ENCODE data around the gene CFAP410. TPM values are rescaled to one million over a fixed set of nuclear protein-coding genes. Genes with fewer than 3 reads are reported as not detected.

Gene CFAP410
- total and polyA plus RNA-seq, 12 donors, result 10.9 to 34.7 (median 13.9) TPM

DNA sequence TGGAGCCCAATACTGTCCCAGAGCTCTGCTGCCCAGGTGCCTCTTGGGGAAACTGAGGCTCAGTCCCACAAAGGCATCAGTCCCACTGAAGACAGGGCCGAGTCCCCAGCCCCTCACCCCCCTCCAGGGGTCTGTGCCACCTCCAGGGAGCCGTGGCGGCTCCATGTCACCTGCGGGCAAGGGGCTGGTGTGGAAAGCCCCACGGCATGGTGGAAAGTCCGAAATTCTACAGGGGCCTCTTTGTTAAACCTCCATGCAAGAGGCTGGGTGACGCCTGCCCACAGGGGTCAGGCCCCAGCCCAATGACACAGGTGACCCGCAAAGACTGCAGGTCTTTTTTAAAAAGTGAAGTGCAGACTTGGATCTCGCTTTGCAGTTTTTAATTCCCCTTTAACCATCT is 56.8 kb downstream of the CFAP410 start:
- DNase-seq (no peak), ATAC-seq (no peak)
- no peaks in the 10 kb centered on the region for H3K36me3 ChIP-seq
- H3K27me3 ChIP-seq, result peaks cover 0 to 29% (median 21%) of the 10 kb centered on the region in 7 donors
- no peak overlapping the region for H3K27ac ChIP-seq
- intact Hi-C loops (cut with DNase I), result no loop called here
- TF ChIP-seq, protein P1, sequence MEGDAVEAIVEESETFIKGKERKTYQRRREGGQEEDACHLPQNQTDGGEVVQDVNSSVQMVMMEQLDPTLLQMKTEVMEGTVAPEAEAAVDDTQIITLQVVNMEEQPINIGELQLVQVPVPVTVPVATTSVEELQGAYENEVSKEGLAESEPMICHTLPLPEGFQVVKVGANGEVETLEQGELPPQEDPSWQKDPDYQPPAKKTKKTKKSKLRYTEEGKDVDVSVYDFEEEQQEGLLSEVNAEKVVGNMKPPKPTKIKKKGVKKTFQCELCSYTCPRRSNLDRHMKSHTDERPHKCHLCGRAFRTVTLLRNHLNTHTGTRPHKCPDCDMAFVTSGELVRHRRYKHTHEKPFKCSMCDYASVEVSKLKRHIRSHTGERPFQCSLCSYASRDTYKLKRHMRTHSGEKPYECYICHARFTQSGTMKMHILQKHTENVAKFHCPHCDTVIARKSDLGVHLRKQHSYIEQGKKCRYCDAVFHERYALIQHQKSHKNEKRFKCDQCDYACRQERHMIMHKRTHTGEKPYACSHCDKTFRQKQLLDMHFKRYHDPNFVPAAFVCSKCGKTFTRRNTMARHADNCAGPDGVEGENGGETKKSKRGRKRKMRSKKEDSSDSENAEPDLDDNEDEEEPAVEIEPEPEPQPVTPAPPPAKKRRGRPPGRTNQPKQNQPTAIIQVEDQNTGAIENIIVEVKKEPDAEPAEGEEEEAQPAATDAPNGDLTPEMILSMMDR (IDR thresholded peaks at IDR 0.05), result no peak
- H3K9me3 ChIP-seq, result no peaks in the 10 kb centered on the region
- WGBS, 2 donors, result 92 to 95% methylated on average over 9 of the region's 9 CpGs
- H3K4me1 ChIP-seq, result peaks cover 0 to 9% (median 0%) of the 10 kb centered on the region in 9 donors
- no peak overlapping the region for H3K4me3 ChIP-seq

- no peak overlapping the region for H3K4me3 ChIP-seq
- intact Hi-C loops (cut with DNase I), result no loop called here
- no peaks in the 10 kb centered on the region for H3K9me3 ChIP-seq
- no peak overlapping the region for H3K27ac ChIP-seq
- no peaks in the 10 kb centered on the region for H3K36me3 ChIP-seq
- 92 to 95% methylated on average over 9 of the region's 9 CpGs for WGBS, 2 donors
- peaks cover 0 to 23% (median 17%) of the 10 kb centered on the region in 7 donors for H3K27me3 ChIP-seq
- DNase-seq (no peak), ATAC-seq (peak in 1 of 8 donors; percentile 7)
- H3K4me1 ChIP-seq, result peaks cover 0 to 9% (median 0%) of the 10 kb centered on the region in 9 donors
- TF ChIP-seq, protein P1 (IDR thresholded peaks at IDR 0.05), result no peak
Measured at GRCh38 chr21:44281801-44282200, 57.4 kb downstream of the CFAP410 start.

DNA sequence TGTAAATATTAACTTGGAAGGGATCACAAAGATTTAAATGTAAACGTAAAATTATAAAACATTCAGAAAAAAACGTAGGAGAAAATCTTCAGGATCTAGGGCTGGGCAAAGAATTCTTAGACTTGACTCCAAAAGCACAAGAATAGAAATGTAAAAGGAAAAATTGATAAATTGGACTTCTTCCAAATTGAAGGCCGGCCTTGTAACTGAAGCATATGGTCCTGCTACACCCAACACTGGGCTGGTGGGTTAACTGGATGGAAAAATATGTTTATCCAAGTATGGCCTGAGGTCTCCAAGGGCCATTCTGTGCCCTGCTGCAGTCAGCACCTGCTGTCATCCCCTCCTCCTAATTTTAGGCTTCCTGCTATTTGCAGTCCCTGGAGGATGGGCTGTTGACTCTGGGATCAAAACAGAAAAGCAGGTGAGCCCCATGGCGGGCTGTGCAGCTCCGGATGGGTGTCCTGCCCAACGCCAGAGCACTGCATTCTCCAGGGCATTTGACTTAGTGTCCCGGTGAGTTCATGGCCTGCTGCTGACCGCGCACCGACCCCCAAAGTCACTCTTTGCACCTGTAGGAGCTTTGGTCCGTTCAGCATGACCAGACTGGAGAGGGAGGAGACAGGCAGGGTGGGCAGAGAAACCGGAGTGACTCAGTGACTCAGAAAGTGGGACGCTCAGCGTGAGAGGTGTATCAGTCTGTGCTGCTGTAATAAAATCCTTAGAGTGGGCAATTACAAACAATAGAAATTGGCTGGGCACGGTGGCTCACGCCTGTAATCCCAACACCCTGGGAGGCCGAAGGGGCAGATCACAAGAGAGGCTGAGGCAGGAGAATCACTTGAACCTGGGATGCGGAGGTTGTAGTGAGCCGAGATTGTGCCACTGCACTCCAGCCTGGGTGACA is 59.6 kb downstream of the CFAP410 start:
- no peaks in the 10 kb centered on the region for H3K4me1 ChIP-seq
- H3K27ac ChIP-seq, result no peak overlapping the region
- H3K4me3 ChIP-seq, result no peak overlapping the region
- DNase-seq, result no peak
- H3K9me3 ChIP-seq, result peaks cover 0 to 10% (median 0%) of the 10 kb centered on the region in 11 donors
- WGBS, 2 donors, result 87 to 93% methylated on average over 19 of the region's 19 CpGs
- TF ChIP-seq, protein P1 (IDR thresholded peaks at IDR 0.05), result no peak
- no peak for ATAC-seq
- H3K36me3 ChIP-seq, result no peaks in the 10 kb centered on the region
- intact Hi-C loops (cut with DNase I), result no loop called here
- H3K27me3 ChIP-seq, result peaks cover 0 to 2% (median 0%) of the 10 kb centered on the region in 7 donors

Other genes starting within 250 kb of the CFAP410 start
- 10 to 100 TPM in 1 of 10 donors, 1 to 10 TPM in 8, not detected in 1; 1.0 to 14.8 (median 6.5) TPM for gene PWP2, start 232.0 kb downstream of the CFAP410 start, total RNA-seq
- gene PWP2, start 232.0 kb downstream of the CFAP410 start, polyA plus RNA-seq, result 1 to 10 TPM; 2.3 to 5.4 TPM
- gene GATD3, start 205.7 kb downstream of the CFAP410 start, total RNA-seq, result 100 to 1,000 TPM in 4 of 10 donors, 10 to 100 TPM in 5, 1 to 10 TPM in 1; 8.2 to 310 (median 20.2) TPM
- gene GATD3, start 205.7 kb downstream of the CFAP410 start, polyA plus RNA-seq, result 100 to 1,000 TPM in 1 of 2 donors, 10 to 100 TPM in 1; 15.9 to 116 TPM
- 1 to 10 TPM in 9 of 10 donors, under 1 TPM in 1; 0.90 to 6.2 (median 1.6) TPM for gene ICOSLG, start 98.4 kb downstream of the CFAP410 start, total RNA-seq
- gene ICOSLG, start 98.4 kb downstream of the CFAP410 start, polyA plus RNA-seq, result 1 to 10 TPM; 1.3 to 2.7 TPM
- gene DNMT3L, start 77.5 kb downstream of the CFAP410 start, total RNA-seq, result not detected
- gene DNMT3L, start 77.5 kb downstream of the CFAP410 start, polyA plus RNA-seq, result not detected
- under 1 TPM in 2 of 10 donors, not detected in 8; 0.05 to 0.10 TPM for gene AIRE, start 53.5 kb downstream of the CFAP410 start, total RNA-seq
- under 1 TPM in 1 of 2 donors, not detected in 1; 0.06 TPM for gene AIRE, start 53.5 kb downstream of the CFAP410 start, polyA plus RNA-seq
- gene PFKL, start 39.3 kb downstream of the CFAP410 start, total RNA-seq, result 10 to 100 TPM; 34.7 to 84.4 (median 43.8) TPM
- 10 to 100 TPM; 42.6 to 56.9 TPM for gene PFKL, start 39.3 kb downstream of the CFAP410 start, polyA plus RNA-seq
- gene TRPM2, start 14.2 kb upstream of the CFAP410 start, total RNA-seq, result 1 to 10 TPM in 5 of 10 donors, under 1 TPM in 5; 0.34 to 8.5 (median 0.89) TPM
- 1 to 10 TPM; 1.2 to 2.4 TPM for gene TRPM2, start 14.2 kb upstream of the CFAP410 start, polyA plus RNA-seq
- 1 to 10 TPM; 1.2 to 3.2 (median 2.1) TPM for gene LRRC3, start 116.1 kb upstream of the CFAP410 start, total RNA-seq
- 1 to 10 TPM; 1.2 to 2.3 TPM for gene LRRC3, start 116.1 kb upstream of the CFAP410 start, polyA plus RNA-seq
- gene KRTAP10-1, start 200.8 kb upstream of the CFAP410 start, total RNA-seq, result not detected
- not detected for gene KRTAP10-1, start 200.8 kb upstream of the CFAP410 start, polyA plus RNA-seq
- gene KRTAP10-2, start 212.1 kb upstream of the CFAP410 start, total RNA-seq, result not detected
- gene KRTAP10-2, start 212.1 kb upstream of the CFAP410 start, polyA plus RNA-seq, result not detected
- gene KRTAP10-3, start 219.4 kb upstream of the CFAP410 start, total RNA-seq, result not detected
- not detected for gene KRTAP10-3, start 219.4 kb upstream of the CFAP410 start, polyA plus RNA-seq
- gene KRTAP10-4, start 234.3 kb upstream of the CFAP410 start, total RNA-seq, result not detected
- gene KRTAP10-4, start 234.3 kb upstream of the CFAP410 start, polyA plus RNA-seq, result not detected
- not detected for gene KRTAP10-5, start 241.2 kb upstream of the CFAP410 start, total RNA-seq
- not detected for gene KRTAP10-5, start 241.2 kb upstream of the CFAP410 start, polyA plus RNA-seq

Data from heart right ventricle (tissue), 16 donors.